Measurements from ENCODE around the gene PPP1CA.

DNA sequence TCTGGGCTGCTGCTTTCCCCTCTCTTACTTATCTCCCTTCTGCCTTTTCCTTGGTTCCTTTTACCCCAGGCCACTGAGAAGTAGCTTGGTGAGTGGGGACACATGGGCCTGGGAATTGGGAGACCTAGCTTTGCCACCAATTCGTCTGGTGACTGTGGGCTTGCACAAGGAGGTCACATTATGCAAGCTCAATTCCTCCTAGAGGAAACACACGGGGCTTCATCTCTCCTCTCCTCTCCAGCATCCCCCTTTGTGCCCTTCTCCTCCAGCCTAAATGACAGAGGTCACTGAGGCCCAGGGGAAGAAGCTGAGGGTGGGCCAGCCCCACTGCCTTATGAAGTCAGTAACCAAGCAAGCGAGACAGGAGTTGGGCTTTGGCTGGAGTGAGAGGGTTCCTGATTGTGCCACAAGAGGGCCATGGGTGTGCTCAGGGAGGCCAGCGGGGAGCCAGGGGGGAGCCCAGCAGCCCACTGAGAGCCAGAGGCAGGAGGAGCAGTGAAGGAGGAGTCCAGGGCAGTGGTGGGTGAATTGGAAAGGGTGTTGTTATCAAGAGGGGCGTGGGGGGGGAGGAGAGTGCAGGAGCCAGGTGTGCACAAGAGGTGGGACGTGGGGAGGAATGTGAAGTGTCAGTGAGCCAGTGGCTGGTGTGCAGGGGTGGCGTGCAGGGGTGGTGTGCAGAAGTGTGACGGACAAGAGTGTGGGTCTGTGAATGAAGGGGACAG lies 30.3 kb downstream of the PPP1CA start:
- TF ChIP-seq CTCF (IDR thresholded peaks at IDR 0.05) (peak in 5 of 6 experiments; percentile 33 to 57 (median 50)), POLR2A (IDR thresholded peaks at IDR 0.05) (no peak)
